Smooth muscle cell (in vitro differentiated cells): Measurements from ENCODE around the gene TBC1D8. TPM values are rescaled to one million over a fixed set of nuclear protein-coding genes. Genes with fewer than 3 reads are reported as not detected.

Experiments used
- DNase-seq: peaks from one replicate; lab custom pipeline; 2025; ENCODE audit not compliant: unreplicated experiment; lab: John Stamatoyannopoulos, UW
- H2AFZ ChIP-seq: fragments of 200-600 bp; sonication (generic); 2 replicates; pipeline ENCODE4 v1.6.0; 2016; ENCODE audit warnings: antibody characterized with exemption, low read depth, mild to moderate bottlenecking
- H3F3A ChIP-seq: fragments of 200-600 bp; sonication (generic); 2 replicates; pipeline ENCODE4 v1.6.0; 2017; ENCODE audit warnings: antibody characterized with exemption, low read depth
- H3K27ac ChIP-seq: fragments of 200-600 bp; sonication (generic); 2 replicates; pipeline ENCODE4 v1.5.1; 2016; ENCODE audit warnings: low read depth, mild to moderate bottlenecking
- H3K27me3 ChIP-seq: fragments of 200-600 bp; sonication (generic); 2 replicates; pipeline ENCODE4 v1.6.1; 2016; ENCODE audit warnings: low read depth, mild to moderate bottlenecking
- H3K36me3 ChIP-seq: fragments of 200-600 bp; sonication (generic); 2 replicates; pipeline ENCODE4 v1.5.1; 2016; ENCODE audit warnings: low read depth
- H3K4me1 ChIP-seq: fragments of 200-600 bp; sonication (generic); 2 replicates; pipeline ENCODE4 v1.5.1; 2016; ENCODE audit warnings: low read depth
- H3K4me2 ChIP-seq: fragments of 200-600 bp; sonication (generic); 2 replicates; pipeline ENCODE4 v1.6.0; 2016; ENCODE audit warnings: mild to moderate bottlenecking
- H3K4me3 ChIP-seq: fragments of 200-600 bp; sonication (generic); 2 replicates; pipeline ENCODE4 v1.5.1; 2016; ENCODE audit warnings: mild to moderate bottlenecking
- H3K79me2 ChIP-seq: fragments of 200-600 bp; sonication (generic); 2 replicates; pipeline ENCODE4 v1.6.0; 2016; ENCODE audit warnings: low read depth, mild to moderate bottlenecking
- H3K9ac ChIP-seq: fragments of 200-600 bp; sonication (generic); 2 replicates; pipeline ENCODE4 v1.6.0; 2016; ENCODE audit warnings: low read depth
- H3K9me3 ChIP-seq: fragments of 200-600 bp; sonication (generic); replicated peaks from 2 replicates; pipeline ENCODE4 v1.5.1; 2016; ENCODE audit warnings: low read depth
- H4K20me1 ChIP-seq: fragments of 200-600 bp; sonication (generic); 2 replicates; pipeline ENCODE4 v1.6.0; 2016; ENCODE audit warnings: low read depth
- CTCF ChIP-seq: fragments of 200-600 bp; sonication (generic); IDR thresholded peaks from 2 replicates; pipeline ENCODE4 v1.5.1; 2017; ENCODE audit warnings: borderline replicate concordance, mild to moderate bottlenecking, antibody characterized with exemption; ENCODE audit not compliant: insufficient read depth, poor library complexity, severe bottlenecking
- WGBS: methylation state at CpG from one replicate; pipeline ENCODE4 v1.1.7; 2016; ENCODE audit warnings: low lambda C conversion rate; 5-methylcytosine and 5-hydroxymethylcytosine counted together
- polyA plus RNA-seq: library from polyadenylated mRNA; unstranded; fragments of >200 nt; fragmentation: Nextera tagmentation; extraction: Ambion mirVana; gene quantifications from 2 replicates; pipeline ENCODE4 v1.2.1, GENCODE V29; 2016
- total RNA-seq: library from RNA; depleted of rRNA; stranded (reverse); fragments of >200 nt; gene quantifications from 2 replicates; pipeline ENCODE4 v1.2.3, GENCODE V29; 2014

Gene TBC1D8
- total and polyA plus RNA-seq, 2 experiments from 2014 or later, result 0.89 to 15.1 TPM

- Histone ChIP-seq H3K9ac (no peak overlapping the region), H3K27ac (no peak overlapping the region), H3K4me3 (no peak overlapping the region), H3F3A (no peaks in the 10 kb centered on the region), H3K79me2 (no peaks in the 10 kb centered on the region), H2AFZ (no peak overlapping the region), H4K20me1 (no peaks in the 10 kb centered on the region), H3K27me3 (peaks cover 14% of the 10 kb centered on the region), H3K9me3 (no peaks in the 10 kb centered on the region), H3K4me1 (peaks cover 3% of the 10 kb centered on the region), H3K4me2 (no peak overlapping the region), H3K36me3 (no peaks in the 10 kb centered on the region)
- 33% methylated on average over 2 of the region's 2 CpGs for WGBS
- no peak for DNase-seq
- no peak for TF ChIP-seq CTCF
Measured at GRCh38 chr2:101145406-101145805, 5.8 kb downstream of the TBC1D8 start.

GRCh38 chr2:101142163-101142562 is 9.0 kb downstream of the TBC1D8 start:
- Histone ChIP-seq H4K20me1 (no peaks in the 10 kb centered on the region), H3K79me2 (no peaks in the 10 kb centered on the region), H3K36me3 (no peaks in the 10 kb centered on the region), H3K9ac (no peak overlapping the region), H3F3A (no peaks in the 10 kb centered on the region), H3K4me1 (no peaks in the 10 kb centered on the region), H3K27ac (no peak overlapping the region), H3K4me3 (no peak overlapping the region), H3K4me2 (no peak overlapping the region), H3K9me3 (no peaks in the 10 kb centered on the region), H3K27me3 (no peaks in the 10 kb centered on the region), H2AFZ (no peak overlapping the region)
- WGBS, result 96% methylated on average over 2 of the region's 2 CpGs
- no peak for DNase-seq
- TF ChIP-seq CTCF, result no peak

- Histone ChIP-seq H3K79me2 (no peaks in the 10 kb centered on the region), H3K9ac (no peak overlapping the region), H3K36me3 (no peaks in the 10 kb centered on the region), H3K4me3 (no peak overlapping the region), H2AFZ (no peak overlapping the region), H3K9me3 (no peaks in the 10 kb centered on the region), H3K27ac (no peak overlapping the region), H3K4me1 (no peaks in the 10 kb centered on the region), H3K27me3 (no peaks in the 10 kb centered on the region), H4K20me1 (no peaks in the 10 kb centered on the region), H3K4me2 (no peak overlapping the region), H3F3A (no peaks in the 10 kb centered on the region)
- no peak for DNase-seq
- WGBS, result 80% methylated on average over 7 of the region's 7 CpGs
- no peak for TF ChIP-seq CTCF
Measured at GRCh38 chr2:101140978-101141655, 10.1 kb downstream of the TBC1D8 start.

- Histone ChIP-seq H3F3A (no peaks in the 10 kb centered on the region), H2AFZ (no peak overlapping the region), H3K79me2 (no peaks in the 10 kb centered on the region), H3K9ac (no peak overlapping the region), H4K20me1 (no peaks in the 10 kb centered on the region), H3K27ac (no peak overlapping the region), H3K4me3 (no peak overlapping the region), H3K9me3 (no peaks in the 10 kb centered on the region), H3K4me2 (no peak overlapping the region), H3K27me3 (no peaks in the 10 kb centered on the region), H3K4me1 (no peaks in the 10 kb centered on the region), H3K36me3 (no peaks in the 10 kb centered on the region)
- no peak for DNase-seq
- WGBS, result 78% methylated on average over 7 of the region's 7 CpGs
- TF ChIP-seq CTCF, result no peak
Measured at GRCh38 chr2:101140237-101140636, 10.9 kb downstream of the TBC1D8 start.
